Eye (tissue), 1 donor: Measurements from ENCODE around the gene DISP2.

Experiments
- DNase-seq: peaks from one replicate; pipeline ENCODE4 v3.0.0-alpha.2; 2015

DISP2 gene

DNA sequence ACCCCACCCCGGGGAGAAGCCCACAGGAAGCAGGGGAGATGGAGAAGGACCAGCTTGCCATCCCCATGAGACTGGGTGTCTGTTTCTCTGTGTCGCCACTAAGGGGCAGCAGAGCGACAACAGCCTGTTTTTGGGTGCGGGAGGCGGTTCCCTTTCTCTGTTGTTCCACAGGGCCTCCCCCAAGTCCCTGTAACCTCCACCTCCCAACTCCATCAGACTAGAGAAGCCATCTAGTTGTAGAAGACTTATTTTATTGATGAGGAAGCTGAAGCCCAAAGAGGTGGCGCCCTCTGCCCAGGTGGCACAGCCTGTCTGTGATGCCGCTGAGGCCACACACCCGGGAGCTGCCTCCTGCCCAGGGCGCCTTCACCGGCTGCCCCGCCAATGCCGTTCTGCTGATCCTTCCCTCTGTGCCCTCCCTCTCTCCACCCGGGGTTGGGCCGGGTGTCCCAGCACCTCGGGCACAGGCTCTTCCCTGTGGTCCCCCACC is 13.3 kb upstream of the DISP2 start:
- DNase-seq = peak; percentile 70

DNA sequence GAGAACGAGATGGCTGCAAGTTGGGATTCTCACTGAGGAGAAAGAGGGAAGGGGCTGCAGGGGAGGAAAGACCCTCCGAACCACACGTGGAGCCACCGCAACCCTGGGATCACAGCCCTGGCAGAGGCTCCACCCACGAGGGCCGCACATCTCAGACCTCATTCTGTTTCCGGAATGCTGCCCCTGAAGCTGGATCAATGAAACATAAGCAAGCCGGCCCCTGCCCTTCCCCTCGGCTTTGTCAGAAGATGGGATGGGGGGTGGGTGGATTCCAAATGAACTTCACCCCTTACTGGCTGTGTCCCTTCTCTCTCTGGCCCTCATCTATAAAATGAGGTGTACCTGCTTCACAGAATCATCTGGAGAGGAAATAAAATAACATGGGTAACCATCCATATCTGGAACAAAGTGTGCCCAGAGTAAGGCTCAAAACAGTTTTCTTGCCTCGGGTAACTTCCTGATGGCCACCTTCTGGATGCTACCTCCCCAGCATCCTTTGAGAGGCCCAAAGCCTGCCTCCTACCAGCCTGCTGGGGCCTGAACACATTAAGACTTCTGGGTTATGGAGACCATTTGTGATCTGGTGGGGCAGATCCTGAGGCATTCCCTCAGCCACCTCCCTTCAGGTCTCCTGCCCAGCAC is 12.7 kb upstream of the DISP2 start:
- DNase-seq = no peak

DNA sequence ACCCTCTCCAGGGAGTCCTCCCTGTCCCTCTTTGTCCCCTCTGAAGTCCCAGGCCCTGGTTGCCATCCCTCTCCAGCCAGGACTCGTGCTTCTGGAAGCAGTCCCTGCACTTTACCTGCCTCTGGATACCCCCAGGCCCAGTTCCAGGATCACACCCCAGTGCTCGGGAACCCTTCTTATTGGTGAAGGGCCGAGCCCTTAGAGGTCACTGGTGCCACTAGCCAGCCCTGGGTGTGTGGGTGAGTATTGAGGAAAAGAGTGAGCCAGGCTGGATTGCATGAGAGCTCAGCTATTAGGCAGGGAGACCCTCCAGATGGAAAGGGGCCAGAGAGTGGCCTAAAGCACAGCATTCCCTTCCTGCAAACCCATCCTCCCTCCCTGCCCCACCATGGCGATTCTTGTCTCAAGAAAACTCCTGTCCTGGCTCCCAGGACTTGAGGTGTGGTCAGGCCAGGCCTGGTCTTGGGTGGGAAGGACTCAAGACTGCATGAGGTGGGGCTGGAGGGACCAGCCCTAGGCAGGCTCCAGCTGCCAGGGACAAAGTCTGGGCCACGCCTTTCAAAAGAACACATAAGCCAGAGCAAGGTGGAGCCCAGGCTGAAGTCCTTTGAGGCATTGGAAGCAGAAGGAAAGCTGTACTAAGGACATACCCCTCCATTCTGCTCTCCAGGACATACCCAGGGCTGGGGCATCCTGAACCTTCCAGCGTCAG is 12.0 kb upstream of the DISP2 start:
- DNase-seq = no peak

DNA sequence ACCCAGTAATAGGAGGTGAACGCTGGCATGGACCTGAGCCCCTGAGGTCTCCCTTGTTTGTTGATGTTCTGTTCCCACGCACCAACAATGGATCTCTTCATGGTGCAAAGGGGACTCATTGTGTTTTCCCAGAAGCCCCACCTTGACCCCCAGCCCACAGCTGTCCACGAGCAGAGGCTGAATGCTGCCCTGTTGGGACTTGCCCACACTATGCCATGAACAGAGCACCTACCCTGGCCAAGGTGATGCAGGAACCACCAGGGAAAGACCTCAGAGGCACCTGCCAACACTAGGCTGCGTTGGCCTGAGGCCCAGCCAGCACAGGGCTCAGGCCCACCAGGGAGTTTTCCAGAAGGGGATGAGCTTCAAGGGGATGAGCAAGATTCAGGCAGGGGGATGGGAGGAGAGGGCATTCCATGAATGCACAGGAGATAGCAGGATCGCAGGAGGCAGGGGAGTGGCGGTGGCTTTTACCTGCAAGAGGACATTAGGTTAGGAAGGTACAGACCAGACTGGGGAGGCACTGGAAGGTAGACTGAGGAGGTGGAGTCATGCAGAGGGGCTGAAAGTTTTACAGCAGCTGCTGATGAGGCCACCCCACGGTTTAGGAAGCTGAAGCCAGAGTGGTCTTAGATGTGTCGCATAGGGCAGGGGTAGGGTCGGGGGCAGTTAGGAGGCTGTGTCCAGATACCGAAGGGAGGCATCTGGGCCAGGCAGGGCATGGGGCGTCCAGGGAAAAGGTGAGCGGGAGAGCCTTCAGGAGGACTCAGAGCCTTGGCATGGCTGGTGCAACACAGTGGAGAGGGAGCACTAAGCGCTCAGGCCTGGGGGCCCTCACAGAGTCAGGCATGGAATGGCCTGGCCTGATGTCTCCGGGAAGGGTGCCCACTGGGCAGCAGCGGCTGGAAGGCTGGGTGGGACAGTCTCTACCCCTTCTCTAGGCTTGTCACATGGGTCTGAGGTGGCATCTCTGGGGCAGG is 11.2 kb upstream of the DISP2 start:
- no peak for DNase-seq

DNA sequence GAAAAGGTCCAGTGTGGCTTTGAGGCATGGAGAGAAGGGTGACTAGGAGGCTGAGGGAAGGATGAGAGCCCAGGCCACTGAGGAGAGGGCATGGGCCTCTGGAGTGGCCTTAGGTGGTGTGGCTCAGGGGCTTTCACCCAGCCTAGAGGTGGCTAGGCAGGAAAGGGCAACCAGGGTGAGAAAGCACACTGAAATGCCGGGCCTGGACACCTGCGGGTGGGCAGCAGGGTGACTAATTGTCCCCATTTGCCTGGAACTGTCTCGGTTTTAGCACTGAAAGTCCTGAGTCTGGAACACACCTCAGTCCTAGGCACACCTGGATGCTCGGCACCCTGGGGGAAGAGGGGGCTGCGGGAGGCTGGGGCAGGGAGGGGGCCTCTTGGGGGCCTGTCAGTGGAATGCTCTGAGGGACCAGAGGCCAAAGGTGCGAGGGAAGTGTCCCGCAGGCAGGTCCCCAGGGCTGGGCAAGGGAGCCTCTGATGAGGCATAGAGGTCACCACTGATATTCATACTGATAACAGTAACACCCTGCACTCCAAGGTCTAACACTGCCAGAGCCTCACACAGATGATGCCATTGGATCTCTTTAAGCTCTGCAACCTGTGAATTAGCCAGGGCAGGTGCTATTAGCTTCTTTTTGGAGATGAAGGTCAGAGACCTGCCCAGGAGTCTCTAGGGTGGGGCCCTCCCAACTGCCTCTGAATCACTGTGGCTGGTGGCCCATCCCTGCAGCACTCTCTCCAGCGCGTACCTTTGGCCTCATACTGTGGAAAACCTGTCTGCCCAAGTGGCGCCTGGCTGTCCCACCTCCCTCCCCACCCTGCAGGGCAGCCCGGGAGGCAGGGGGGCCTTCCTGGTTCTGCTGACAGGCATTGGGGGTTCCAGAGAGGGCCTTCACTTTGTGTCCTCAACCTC is 10.2 kb upstream of the DISP2 start:
- DNase-seq = no peak

DNA sequence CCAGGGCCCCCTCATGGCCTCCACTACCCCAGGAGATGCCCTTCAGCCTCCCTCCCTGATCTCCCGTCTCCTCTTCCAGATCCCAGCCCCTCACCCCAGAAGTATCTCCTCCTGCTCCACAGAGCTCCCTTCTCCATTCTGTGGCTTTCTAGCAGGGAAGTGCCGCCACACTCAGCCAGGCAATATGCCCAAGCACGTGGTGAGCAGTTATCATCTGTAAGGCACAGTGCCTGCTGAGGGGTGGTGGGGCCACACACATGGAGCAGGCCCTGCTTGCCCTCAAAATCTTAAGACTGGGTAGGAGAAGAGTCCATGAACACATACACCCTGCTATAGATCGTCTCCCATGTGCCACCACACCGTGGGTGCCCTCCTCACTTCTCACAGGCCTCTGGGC is 9.5 kb upstream of the DISP2 start:
- no peak for DNase-seq

DNA sequence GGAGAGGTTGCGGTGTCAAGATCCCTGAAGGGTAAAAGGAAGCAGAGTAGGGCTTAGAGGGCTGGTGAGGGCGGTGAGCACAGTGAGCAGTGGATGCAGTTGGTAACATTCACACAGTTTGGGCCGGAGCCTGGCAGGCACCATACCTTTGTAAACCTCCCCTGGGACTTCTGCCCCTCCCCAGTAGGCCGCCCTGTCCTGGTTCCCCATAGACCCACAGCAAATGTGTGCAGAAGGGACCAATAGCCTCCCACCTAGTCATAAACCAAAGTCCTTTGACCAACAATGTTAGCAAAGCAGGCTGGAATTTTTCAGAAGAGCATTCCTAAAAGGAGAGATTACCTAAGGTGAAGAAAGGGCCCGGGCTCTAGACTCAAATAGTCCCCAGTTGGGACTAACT is 8.9 kb upstream of the DISP2 start:
- no peak for DNase-seq

DNA sequence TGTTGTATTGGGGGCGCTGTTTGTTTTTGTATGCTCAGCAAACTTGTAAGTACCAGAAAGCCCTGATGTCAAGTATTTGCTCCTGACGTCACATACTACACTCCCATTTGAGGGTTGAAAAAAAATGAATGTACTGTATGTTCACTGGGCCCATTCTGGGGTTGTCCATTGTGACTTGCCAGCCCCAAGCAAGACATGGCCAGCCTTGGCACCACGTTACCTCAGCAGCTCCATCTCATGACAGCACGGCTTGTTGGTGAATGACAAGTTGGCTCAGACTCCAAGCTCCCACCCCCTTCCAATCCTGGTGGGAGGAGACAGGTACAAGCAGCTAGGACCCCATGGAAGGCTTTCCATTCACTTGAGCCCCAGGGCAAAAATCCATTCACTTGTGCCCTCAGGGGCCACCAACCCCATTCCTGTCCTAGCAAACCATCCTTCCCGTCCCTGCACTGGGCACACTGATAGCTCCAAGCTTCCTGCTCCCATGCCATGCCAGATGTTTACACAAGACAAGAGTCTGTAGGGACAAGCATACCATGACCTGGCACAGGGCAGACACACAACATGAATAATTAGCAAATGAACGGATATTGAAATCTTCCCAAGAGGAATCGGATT is 5.6 kb upstream of the DISP2 start:
- DNase-seq = no peak

DNA sequence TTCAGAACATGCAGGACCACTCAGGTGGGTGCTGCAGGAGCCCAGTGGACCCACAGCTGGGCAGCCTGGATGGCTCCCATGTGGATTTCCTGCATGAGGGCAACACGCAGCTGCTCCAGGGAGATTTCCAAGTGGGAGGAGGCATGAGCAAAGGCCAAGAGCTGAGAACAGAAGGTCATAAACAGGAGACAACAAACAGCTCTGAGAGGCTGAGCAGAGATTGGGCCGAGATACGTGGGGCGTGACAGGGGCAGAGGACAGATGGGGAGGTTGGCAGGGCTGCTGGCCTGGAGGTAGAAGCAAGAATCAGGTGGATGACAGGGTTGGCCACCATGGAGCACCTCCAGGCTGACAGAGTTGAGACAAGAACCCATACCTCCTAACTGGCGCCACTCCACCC is 4.3 kb upstream of the DISP2 start:
- DNase-seq = no peak

DNA sequence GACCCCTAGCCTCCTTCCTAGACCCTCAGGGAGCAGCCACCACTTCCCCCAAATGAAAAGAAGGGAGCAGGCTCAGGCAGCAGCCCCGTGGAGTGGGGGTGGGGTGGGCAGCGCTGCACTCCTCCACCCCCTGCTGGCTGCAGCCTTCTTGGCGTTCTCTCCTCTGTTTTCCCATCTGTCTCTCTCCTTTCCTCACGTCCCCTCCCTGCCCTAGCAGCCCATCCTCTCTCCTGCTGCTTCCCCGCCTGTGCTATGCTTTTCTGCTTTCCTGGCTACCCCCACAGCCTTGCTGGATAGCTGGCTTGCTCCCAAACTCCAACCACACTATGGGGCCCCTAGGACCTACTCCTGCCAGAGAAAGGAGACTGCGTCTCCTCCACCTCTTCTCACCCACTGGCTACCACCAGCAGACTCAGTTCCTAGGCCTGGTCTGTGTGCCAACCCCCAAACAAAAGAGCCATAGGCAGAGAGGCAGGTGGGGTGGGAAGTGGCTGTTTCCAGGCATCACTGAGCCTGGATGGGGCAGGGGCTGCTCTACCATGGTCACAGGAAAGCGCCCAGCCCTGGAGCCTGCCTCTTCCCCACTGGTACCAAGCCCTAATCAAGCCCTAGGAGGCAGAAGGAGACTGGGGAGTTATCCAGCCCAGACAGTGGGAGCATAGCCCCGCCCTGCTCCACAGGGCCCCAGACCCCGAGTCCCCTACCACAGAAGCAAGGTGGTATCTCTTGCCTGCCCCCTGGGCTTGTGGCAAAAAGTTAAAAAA is 3.4 kb upstream of the DISP2 start:
- DNase-seq = peak; percentile 74

DNA sequence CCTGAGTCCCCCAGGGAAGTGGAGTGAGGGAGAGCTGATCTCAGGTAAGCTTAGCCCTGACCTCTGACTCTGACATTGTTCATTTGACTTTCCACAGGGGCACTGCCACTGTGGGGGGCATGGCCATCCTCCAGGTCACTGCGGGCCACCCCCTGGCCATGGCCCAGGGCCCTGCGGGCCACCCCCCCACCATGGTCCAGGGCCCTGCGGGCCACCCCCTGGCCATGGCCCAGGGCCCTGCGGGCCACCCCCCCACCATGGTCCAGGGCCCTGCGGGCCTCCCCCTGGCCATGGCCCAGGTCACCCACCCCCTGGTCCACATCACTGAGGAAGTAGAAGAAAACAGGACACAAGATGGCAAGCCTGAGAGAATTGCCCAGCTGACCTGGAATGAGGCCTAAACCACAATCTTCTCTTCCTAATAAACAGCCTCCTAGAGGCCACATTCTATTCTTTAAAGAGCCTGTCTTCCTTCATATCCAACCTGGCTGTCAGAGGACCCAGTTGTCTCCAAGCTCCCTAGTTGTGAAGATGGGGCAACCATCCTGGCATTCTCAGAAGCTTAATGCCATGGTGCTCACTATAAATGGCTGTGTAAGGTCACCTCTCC is 1.9 kb upstream of the DISP2 start:
- no peak for DNase-seq

DNA sequence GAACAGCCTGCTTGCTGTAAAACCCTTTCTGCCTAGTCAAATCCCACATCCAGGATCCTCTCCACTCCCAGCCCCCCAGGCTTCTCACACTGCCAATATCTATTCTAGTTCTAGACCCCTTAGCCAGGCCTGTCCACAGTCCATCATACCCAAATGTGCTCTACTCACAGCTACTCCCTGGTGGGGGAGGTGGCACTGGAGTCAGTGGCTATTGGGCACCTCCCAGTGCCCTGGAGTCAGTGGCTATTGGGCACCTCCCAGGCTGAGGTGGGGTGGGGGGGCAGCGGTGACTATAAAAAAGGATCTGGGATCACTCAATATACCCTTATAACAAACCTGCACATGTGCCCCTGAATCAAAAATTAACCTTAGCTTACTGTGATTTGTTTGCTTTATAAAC is 773 bp upstream of the DISP2 start:
- no peak for DNase-seq

DNA sequence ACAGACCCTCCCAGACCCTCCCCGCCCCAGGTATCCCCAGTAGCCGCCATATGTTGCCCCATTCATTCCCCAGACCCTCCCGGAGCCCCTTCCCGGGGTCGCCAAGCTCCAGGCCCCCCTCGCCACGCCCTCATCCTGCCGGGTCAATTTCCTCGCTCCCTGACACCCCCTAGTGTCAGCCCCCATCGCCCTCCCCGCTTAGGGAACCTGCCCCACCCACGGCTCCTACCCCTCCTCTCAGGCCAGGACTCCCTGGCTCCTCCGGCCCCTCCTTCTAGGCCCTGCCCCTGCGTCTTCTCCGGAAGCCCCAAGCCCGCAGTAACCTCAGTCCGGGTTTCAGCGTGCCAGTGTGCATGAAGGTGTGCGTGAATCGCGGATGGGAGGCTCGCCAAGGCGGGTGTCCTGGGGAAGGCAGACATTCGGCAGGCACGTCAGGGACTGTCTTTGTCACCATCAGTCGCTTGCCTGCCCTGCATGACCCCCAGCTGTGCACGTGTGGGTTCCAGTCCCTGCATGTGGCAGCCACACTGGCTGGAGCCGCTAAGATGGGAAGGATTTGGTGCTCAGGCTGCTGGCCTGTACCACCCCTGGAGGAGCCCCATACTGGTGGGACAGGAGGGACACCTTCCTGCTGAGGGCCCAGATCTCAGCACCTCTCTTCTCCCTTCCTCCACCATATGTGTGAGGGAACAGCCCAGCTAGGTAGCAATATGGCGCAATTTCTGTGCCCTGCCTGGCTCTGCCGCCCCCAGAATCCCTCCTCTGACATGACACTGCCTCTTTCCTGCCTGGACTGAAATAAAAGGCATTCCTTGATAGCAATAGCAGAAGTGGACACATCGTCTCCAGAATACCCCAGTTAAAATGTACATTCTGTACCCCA is 693 bp downstream of the DISP2 start:
- DNase-seq = no peak

DNA sequence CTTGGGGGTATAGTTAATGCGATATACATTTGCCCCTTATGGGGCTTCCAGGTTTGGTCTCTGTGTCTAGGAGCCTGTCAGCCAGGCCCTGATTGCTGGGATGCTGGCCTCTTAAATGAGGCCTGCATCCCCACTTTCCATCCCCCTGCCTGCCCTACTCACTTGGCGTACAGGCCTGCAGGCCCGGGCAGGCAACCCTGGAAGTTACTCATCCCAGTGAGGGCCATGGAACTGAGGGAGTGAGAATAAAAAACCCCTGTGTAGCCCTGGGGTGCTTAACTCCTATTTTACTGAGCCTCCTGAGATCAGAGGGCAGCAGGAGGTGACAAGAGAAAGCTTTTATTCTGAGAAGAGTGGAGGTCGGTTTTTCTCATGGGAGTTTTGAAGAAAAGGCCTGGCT is 2.0 kb downstream of the DISP2 start:
- DNase-seq = no peak

DNA sequence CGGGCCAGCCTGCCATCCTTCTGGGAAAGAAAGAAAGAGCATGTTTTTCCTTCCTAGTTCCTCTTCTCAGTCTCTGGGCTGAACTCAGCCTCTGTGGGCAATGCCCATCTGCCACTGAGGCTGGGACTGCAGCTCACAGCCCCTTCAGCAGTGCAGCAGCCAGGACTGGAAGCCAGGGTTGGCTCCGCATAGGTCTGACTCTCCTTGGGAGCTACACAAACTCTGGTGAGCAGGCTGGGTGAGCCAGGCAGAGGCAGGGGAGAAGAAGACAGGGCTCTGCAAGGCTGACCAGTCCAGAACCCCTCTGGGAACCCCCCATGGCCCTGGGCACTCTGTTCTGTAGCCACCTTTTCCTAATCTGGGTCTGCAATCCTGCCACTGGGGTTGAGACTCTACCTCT is 3.6 kb downstream of the DISP2 start:
- DNase-seq = no peak

DNA sequence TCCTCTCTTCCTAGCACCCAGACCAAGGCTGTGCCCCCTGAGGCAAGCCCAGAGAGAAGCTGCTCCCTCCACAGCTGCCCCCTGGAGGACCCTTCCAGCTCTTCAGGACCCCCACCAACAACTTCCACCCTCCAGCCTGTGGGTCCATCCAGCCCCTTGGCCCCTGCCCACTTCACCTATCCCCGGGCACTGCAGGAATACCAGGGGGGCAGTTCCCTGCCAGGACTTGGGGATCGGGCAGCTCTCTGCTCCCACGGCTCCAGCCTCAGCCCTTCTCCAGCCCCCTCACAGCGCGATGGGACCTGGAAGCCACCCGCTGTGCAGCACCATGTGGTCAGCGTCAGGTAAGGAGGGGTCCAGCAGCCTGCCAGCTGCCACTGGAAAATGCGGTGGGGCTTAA is 5.6 kb downstream of the DISP2 start:
- DNase-seq = no peak

DNA sequence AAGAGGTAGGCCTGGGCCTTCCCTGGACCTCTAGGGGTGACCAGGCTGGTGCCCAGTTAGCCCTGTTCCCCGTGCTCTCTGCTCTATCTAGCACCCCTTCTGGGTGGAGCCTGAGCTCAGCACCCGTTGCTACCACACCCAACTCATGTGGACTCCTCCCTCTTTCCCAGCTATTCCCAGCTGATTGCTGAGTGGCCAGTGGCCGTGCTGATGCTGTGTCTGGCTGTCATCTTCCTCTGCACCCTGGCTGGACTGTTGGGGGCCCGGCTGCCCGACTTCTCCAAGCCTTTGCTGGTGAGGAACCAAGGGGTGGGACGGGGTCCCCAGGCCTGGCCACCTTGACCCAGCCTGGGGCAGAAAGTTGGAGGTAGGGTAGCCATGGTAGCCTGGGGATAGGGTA is 6.2 kb downstream of the DISP2 start:
- DNase-seq = no peak

DNA sequence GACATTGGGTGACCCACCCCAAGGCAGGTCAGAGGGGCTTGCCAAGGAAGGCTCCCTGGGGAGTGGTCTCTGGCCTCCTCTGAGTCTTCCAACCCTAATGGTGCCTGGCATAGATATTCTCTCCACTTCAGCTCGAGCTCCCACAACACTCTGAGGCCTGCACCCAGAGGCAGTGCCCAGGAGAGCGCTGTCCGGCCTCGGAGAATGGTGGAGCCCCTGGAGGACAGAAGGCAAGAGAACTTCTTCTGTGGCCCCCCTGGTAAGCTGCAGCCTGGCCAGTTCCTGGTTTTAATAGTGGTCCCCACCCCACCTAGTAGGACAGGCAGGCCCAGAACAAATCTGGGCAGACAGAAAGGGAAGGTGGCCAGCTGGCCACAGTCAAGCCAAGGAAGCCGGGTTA is 7.0 kb downstream of the DISP2 start:
- DNase-seq = no peak

DNA sequence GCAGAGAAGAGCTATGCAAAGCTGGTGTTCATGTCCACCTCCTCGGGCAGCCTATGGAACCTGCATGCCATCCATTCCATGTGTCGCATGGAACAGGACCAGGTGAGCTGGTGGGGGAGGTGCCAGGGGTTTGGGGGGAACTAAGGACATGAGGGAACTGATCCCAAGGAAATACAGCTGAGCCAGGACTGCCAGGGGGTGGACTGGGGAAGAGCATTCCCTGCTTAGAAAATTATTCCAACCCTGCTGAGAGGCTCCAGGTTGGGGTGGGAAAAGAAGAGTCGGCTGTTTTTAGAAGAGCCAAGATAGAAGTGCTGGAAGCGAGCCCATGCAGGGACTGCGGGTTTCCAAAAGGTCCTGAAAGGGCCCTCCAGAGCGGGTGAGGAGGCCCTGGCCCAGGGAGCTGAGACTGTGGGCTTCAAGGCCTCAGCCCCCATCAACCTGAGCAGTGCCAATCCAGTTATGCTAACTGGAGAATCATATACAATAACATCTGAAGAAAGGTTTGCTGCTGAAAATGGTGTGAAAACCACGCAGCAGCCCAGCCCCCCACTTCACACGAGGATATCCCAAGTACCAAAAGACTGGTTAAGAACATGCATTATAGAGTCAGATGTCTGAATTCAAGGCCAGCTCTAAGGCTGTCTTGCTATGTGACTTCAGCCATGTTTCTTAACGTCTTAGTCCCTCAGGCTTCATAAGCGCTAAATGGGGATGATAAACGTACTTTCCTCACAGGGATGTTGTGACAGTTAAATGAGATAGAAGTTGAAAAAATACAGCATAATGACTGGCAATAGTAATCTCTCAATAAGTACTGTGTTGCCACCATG is 7.8 kb downstream of the DISP2 start:
- no peak for DNase-seq
